PC-3 (cell line): ENCODE data around the gene DIP2C. TPM values are rescaled to one million over a fixed set of nuclear protein-coding genes. Genes with fewer than 3 reads are reported as not detected.

Experiments
- ATAC-seq: fragments of 200-7000 bp; cut with Tn5 transposase; 2 replicates; pipeline ENCODE4 v1.9.1; 2020; ENCODE audit warnings: mild to moderate bottlenecking, moderate library complexity
- BruUV-seq: library from RNA; stranded (reverse); fragments of 400-500 nt; replicated peaks from 2 replicates; lab custom pipeline; 2021; lab: Mats Ljungman, UMichigan
- CTCF ChIA-PET: fragments of 300-600 bp; sonication (Branson Sonifier 250); formaldehyde crosslinking; loops from one replicate; lab custom pipeline; 2022; ENCODE audit warnings: antibody characterized with exemption; lab: Charles Lee
- POLR2A ChIA-PET: fragments of 300-600 bp; sonication (Branson Sonifier 250); formaldehyde crosslinking; loops from one replicate; lab custom pipeline; 2022; ENCODE audit warnings: antibody characterized with exemption; ENCODE audit not compliant: unreplicated experiment; lab: Charles Lee
- DNase-seq: peaks from one replicate; pipeline ENCODE4 v3.0.0-alpha.2; 2015
- H2AFZ ChIP-seq: fragments of 300-600 bp; sonication (generic); 2 replicates; pipeline ENCODE4 v1.6.0; 2016; ENCODE audit warnings: antibody characterized with exemption, low read length
- H3F3A ChIP-seq: fragments of 300-600 bp; sonication (generic); one replicate; pipeline ENCODE4 v1.6.0; 2017; ENCODE audit warnings: antibody characterized with exemption, low read length, control low read depth, mild to moderate bottlenecking; ENCODE audit not compliant: unreplicated experiment
- H3K27ac ChIP-seq: fragments of 300-600 bp; sonication (generic); 2 replicates; pipeline ENCODE4 v1.5.1; 2016; ENCODE audit warnings: mild to moderate bottlenecking, low read length
- H3K27me3 ChIP-seq: fragments of 300-600 bp; sonication (generic); 2 replicates; pipeline ENCODE4 v1.6.1; 2016; ENCODE audit warnings: low read length, mixed read lengths
- H3K36me3 ChIP-seq: fragments of 300-600 bp; sonication (generic); 2 replicates; pipeline ENCODE4 v1.6.1; 2016; ENCODE audit warnings: low read depth, mixed run types, low read length, mixed read lengths
- H3K4me1 ChIP-seq: fragments of 300-600 bp; sonication (generic); 2 replicates; pipeline ENCODE4 v1.5.1; 2016; ENCODE audit warnings: low read length; ENCODE audit not compliant: insufficient read depth
- H3K4me2 ChIP-seq: fragments of 300-600 bp; sonication (generic); 2 replicates; pipeline ENCODE4 v1.6.0; 2016; ENCODE audit warnings: low read length
- H3K4me3 ChIP-seq: fragments of 300-600 bp; sonication (generic); 2 replicates; pipeline ENCODE4 v1.5.1; 2016; ENCODE audit warnings: mild to moderate bottlenecking, low read length, mixed read lengths
- H3K79me2 ChIP-seq: fragments of 300-600 bp; sonication (generic); 2 replicates; pipeline ENCODE4 v1.6.1; 2017; ENCODE audit warnings: low read length, mixed read lengths
- H3K9ac ChIP-seq: fragments of 300-600 bp; sonication (generic); 2 replicates; pipeline ENCODE4 v1.6.0; 2016; ENCODE audit warnings: mild to moderate bottlenecking, low read length
- H3K9me2 ChIP-seq: fragments of 300-600 bp; sonication (generic); replicated peaks from 2 replicates; pipeline ENCODE4 v1.6.1; 2016; ENCODE audit warnings: mixed run types, low read length, mixed read lengths
- H3K9me3 ChIP-seq: fragments of 300-600 bp; sonication (generic); 2 replicates; pipeline ENCODE4 v1.6.1; 2016; ENCODE audit warnings: low read length, mixed read lengths
- H4K20me1 ChIP-seq: fragments of 300-600 bp; sonication (generic); 2 replicates; pipeline ENCODE4 v1.6.1; 2016; ENCODE audit warnings: low read length, mixed read lengths
- EZH2 ChIP-seq: fragments of 300-600 bp; sonication (generic); IDR thresholded peaks from one replicate; pipeline ENCODE4 v1.6.1; 2017; ENCODE audit warnings: antibody characterized with exemption, mild to moderate bottlenecking, low read length; ENCODE audit not compliant: unreplicated experiment
- EZH2phosphoT487 ChIP-seq: fragments of 300-600 bp; sonication (generic); IDR thresholded peaks from 2 replicates; pipeline ENCODE4 v1.6.1; 2018; ENCODE audit warnings: mild to moderate bottlenecking, antibody characterized with exemption, low read length, borderline replicate concordance
- intact Hi-C: fragments of 100-400 bp; cut with micrococcal nuclease; formaldehyde crosslinking; loops from 2 replicates; pipeline ENCODE4 v1.9.0; 2023
- total RNA-seq: library from RNA; depleted of rRNA; stranded (reverse); fragments of >200 nt; gene quantifications from 2 replicates; pipeline ENCODE4 v1.2.3, GENCODE V29; 2014
- TF ChIP-seq, protein P1 (sequence below): fragments of 300-600 bp; sonication (generic); conservative IDR thresholded peaks from 2 replicates; pipeline ENCODE4 v1.5.1; 2017; ENCODE audit warnings: antibody characterized with exemption, low read depth, mild to moderate bottlenecking, low read length

Gene DIP2C
- total RNA-seq, 1 experiment from 2014 or later, result 3.1 TPM

GRCh38 chr10:308572-309085 is 380.8 kb downstream of the DIP2C start:
- TF ChIP-seq, protein P1, sequence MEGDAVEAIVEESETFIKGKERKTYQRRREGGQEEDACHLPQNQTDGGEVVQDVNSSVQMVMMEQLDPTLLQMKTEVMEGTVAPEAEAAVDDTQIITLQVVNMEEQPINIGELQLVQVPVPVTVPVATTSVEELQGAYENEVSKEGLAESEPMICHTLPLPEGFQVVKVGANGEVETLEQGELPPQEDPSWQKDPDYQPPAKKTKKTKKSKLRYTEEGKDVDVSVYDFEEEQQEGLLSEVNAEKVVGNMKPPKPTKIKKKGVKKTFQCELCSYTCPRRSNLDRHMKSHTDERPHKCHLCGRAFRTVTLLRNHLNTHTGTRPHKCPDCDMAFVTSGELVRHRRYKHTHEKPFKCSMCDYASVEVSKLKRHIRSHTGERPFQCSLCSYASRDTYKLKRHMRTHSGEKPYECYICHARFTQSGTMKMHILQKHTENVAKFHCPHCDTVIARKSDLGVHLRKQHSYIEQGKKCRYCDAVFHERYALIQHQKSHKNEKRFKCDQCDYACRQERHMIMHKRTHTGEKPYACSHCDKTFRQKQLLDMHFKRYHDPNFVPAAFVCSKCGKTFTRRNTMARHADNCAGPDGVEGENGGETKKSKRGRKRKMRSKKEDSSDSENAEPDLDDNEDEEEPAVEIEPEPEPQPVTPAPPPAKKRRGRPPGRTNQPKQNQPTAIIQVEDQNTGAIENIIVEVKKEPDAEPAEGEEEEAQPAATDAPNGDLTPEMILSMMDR, result no peak
- TF ChIP-seq EZH2 (no peak), EZH2phosphoT487 (no peak)
- intact Hi-C loops, result no loop called here
- DNase-seq, result no peak
- Histone ChIP-seq H2AFZ (no peak overlapping the region), H3K27ac (no peak overlapping the region), H3K4me2 (no peak overlapping the region), H3K9me3 (no peaks in the 10 kb centered on the region), H3K4me1 (no peaks in the 10 kb centered on the region), H3K4me3 (no peak overlapping the region), H3F3A (no peaks in the 10 kb centered on the region), H3K9me2 (no peaks in the 10 kb centered on the region), H3K79me2 (no peaks in the 10 kb centered on the region), H4K20me1 (no peaks in the 10 kb centered on the region), H3K27me3 (no peaks in the 10 kb centered on the region), H3K9ac (no peak overlapping the region), H3K36me3 (no peaks in the 10 kb centered on the region)
- ChIA-PET POLR2A (no interaction called here), CTCF (no interaction called here)
- no TSS peak for BruUV-seq
- ATAC-seq, result no peak

DNA sequence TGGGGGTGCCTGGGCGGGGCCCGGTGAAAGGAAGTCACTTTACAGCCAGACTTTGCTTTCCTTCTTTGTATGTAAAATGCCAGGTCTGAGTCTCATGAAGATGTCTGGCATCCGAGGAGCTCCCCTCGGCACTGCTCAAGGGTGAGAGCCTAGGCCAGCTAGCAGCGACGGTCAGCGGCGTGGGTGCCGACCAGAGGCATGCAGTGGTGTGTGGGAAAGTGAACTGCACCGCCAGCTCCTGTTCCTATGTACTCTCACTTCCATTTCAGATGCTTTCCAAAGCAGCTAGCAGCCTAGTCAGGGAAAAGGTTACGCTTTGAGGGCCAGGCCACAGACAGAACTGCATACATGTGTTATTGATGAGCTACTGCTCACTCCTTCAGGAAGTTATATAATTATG is 381.4 kb downstream of the DIP2C start:
- H3K4me3 ChIP-seq, result no peak overlapping the region
- ATAC-seq, result no peak
- H3K27ac ChIP-seq, result no peak overlapping the region
- no peaks in the 10 kb centered on the region for H3K9me2 ChIP-seq
- no peak overlapping the region for H3K4me2 ChIP-seq
- BruUV-seq, result no TSS peak
- intact Hi-C loops, result no loop called here
- no peak for TF ChIP-seq EZH2
- TF ChIP-seq, protein P1, result no peak
- no peak for TF ChIP-seq EZH2phosphoT487
- no peaks in the 10 kb centered on the region for H3K27me3 ChIP-seq
- no peak for DNase-seq
- H2AFZ ChIP-seq, result no peak overlapping the region
- no peak overlapping the region for H3K9ac ChIP-seq
- no peaks in the 10 kb centered on the region for H3K4me1 ChIP-seq
- no peaks in the 10 kb centered on the region for H3K79me2 ChIP-seq
- H3K36me3 ChIP-seq, result no peaks in the 10 kb centered on the region
- H3K9me3 ChIP-seq, result no peaks in the 10 kb centered on the region
- ChIA-PET CTCF (no interaction called here), POLR2A (no interaction called here)
- H3F3A ChIP-seq, result no peaks in the 10 kb centered on the region
- no peaks in the 10 kb centered on the region for H4K20me1 ChIP-seq

DNA sequence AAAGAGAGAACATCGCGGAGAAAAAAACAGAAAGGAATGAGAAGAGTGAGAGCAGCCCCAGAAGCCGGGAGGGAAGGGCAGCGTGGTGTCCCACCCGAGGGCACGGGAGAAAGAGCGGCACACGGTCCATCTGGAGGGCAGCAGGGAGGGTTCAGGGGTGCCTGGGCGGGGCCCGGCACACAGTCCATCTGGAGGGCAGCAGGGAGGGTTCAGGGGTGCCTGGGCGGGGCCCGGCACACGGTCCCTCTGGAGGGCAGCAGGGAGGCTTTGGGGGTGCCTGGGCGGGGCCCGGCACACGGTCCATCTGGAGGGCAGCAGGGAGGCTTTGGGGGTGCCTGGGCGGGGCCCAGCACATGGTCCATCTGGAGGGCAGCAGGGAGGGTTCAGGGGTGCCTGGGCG is 381.8 kb downstream of the DIP2C start:
- Histone ChIP-seq H3K4me3 (no peak overlapping the region), H2AFZ (no peak overlapping the region), H4K20me1 (no peaks in the 10 kb centered on the region), H3F3A (no peaks in the 10 kb centered on the region), H3K9me2 (no peaks in the 10 kb centered on the region), H3K36me3 (no peaks in the 10 kb centered on the region), H3K79me2 (no peaks in the 10 kb centered on the region), H3K9ac (no peak overlapping the region), H3K27ac (no peak overlapping the region), H3K4me2 (no peak overlapping the region), H3K9me3 (no peaks in the 10 kb centered on the region), H3K4me1 (no peaks in the 10 kb centered on the region), H3K27me3 (no peaks in the 10 kb centered on the region)
- DNase-seq (no peak), ATAC-seq (no peak)
- ChIA-PET CTCF (no interaction called here), POLR2A (no interaction called here)
- BruUV-seq, result no TSS peak
- TF ChIP-seq, protein P1, result no peak
- TF ChIP-seq EZH2phosphoT487 (no peak), EZH2 (no peak)
- intact Hi-C loops, result no loop called here
